NCI-H460 (cell line): Measurements from ENCODE around the gene ZNF892. TPM values are rescaled to one million over a fixed set of nuclear protein-coding genes. Genes with fewer than 3 reads are reported as not detected.

Source experiments
- DNase-seq: peaks from one replicate; pipeline ENCODE4 v3.0.0-alpha.2; 2016; ENCODE audit warnings: low read depth; ENCODE audit errors: extremely low read depth
- polyA plus RNA-seq: library from polyadenylated mRNA; depleted of rRNA; stranded (reverse); fragments of >200 nt; gene quantifications from 2 replicates; pipeline ENCODE4 v1.2.3, GENCODE V29; 2014; cell fraction: nucleus; rRNA removed
- total RNA-seq: library from RNA; depleted of rRNA; stranded (reverse); fragments of >200 nt; shearing (Covaris generic); gene quantifications from 2 replicates; pipeline ENCODE4 v1.2.3, GENCODE V29; 2014; rRNA removed

ZNF892 gene
- 1.3 and 2.0 TPM in 2 replicates for total RNA-seq
- polyA plus RNA-seq: 0.28 and 0.66 TPM in 2 replicates

GRCh38 chr2:95207111-95207961 lies at the start of gene ZNF892:
ZNF892 (plus strand) TSS chr2:95207521; CDS start chr2:95207816, 295 bp downstream.
- peak; percentile 81 for DNase-seq

GRCh38 chr2:95158441-95158840 lies 48.9 kb upstream of the ZNF892 start:
- DNase-seq: no peak

GRCh38 chr2:95158891-95159619 lies 48.3 kb upstream of the ZNF892 start:
- DNase-seq: no peak

- peak; percentile 61 for DNase-seq
These were observed 47.5 kb upstream of the ZNF892 start, which contains the start of gene ZNF514 for GRCh38 chr2:95159690-95160449. ZNF514 (minus strand) TSS chr2:95159848; CDS start chr2:95153253, 6,595 bp downstream.

- DNase-seq: no peak
These were observed 42.3 kb upstream of the ZNF892 start for GRCh38 chr2:95165030-95165370.

- peak; percentile 98 for DNase-seq
These were observed 41.8 kb upstream of the ZNF892 start, which contains the start of gene ZNF2 for GRCh38 chr2:95165371-95166064. ZNF2 (plus strand) TSS chr2:95165809; CDS start chr2:95176227, 10,418 bp downstream.

GRCh38 chr2:95166065-95166763 lies 41.1 kb upstream of the ZNF892 start:
- no peak for DNase-seq

- no peak for DNase-seq
These were observed 35.4 kb upstream of the ZNF892 start for GRCh38 chr2:95171902-95172301.

GRCh38 chr2:95174031-95174542 lies 33.2 kb upstream of the ZNF892 start:
- no peak for DNase-seq

GRCh38 chr2:95179451-95179850 lies 27.9 kb upstream of the ZNF892 start:
- DNase-seq: no peak

GRCh38 chr2:95181774-95182173 lies 25.5 kb upstream of the ZNF892 start:
- no peak for DNase-seq

GRCh38 chr2:95185197-95185596 lies 22.1 kb upstream of the ZNF892 start:
- no peak for DNase-seq

- no peak for DNase-seq
These were observed 21.3 kb upstream of the ZNF892 start for GRCh38 chr2:95185973-95186372.

GRCh38 chr2:95192956-95193355 lies 14.4 kb upstream of the ZNF892 start:
- DNase-seq: peak; percentile 24

- DNase-seq: no peak
These were observed 3.4 kb upstream of the ZNF892 start for GRCh38 chr2:95203911-95204310.

- DNase-seq: no peak
These were observed 2.9 kb upstream of the ZNF892 start for GRCh38 chr2:95204396-95204795.

GRCh38 chr2:95206096-95206495 lies 1.2 kb upstream of the ZNF892 start:
- DNase-seq: no peak

- no peak for DNase-seq
These were observed 785 bp downstream of the ZNF892 start for GRCh38 chr2:95208106-95208505.

- no peak for DNase-seq
These were observed 7.8 kb downstream of the ZNF892 start for GRCh38 chr2:95215018-95215612.
